Measurements from ENCODE around the gene TAF7.
A peak's percentile ranks its signal among the peaks of the same experiment; 100 is the strongest.
"Not testable (repeated sequence)": the region's sequence is repeated elsewhere in the genome, so short reads cannot be mapped to it uniquely, and the experiment has no call there.

Gene TAF7

DNA sequence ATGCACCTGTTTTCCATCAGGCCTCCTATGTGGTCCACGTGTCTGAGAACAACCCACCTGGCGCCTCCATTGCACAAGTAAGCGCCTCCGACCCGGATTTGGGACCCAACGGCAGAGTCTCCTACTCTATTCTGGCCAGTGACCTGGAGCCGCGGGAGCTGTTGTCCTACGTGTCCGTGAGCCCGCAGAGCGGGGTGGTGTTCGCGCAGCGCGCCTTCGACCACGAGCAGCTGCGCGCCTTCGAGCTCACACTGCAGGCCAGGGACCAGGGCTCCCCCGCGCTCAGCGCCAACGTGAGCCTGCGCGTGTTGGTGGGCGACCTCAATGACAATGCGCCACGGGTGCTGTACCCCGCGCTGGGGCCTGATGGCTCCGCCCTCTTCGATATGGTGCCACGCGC lies 31.0 kb upstream of the TAF7 start:
- H3K4me3 ChIP-seq (replicated peaks; ENCODE audit: low read depth, low read length): no peak overlapping the region
- no peaks in the 10 kb centered on the region for H3K27me3 ChIP-seq (replicated peaks; ENCODE audit: control insufficient read depth, insufficient read depth, low read length)
- no peaks in the 10 kb centered on the region for H3K36me3 ChIP-seq (ENCODE audit: control insufficient read depth, insufficient read depth, low read length)
- DNase-seq (ENCODE audit: extremely low read depth, insufficient read length): no peak
- TF ChIP-seq, protein P1, sequence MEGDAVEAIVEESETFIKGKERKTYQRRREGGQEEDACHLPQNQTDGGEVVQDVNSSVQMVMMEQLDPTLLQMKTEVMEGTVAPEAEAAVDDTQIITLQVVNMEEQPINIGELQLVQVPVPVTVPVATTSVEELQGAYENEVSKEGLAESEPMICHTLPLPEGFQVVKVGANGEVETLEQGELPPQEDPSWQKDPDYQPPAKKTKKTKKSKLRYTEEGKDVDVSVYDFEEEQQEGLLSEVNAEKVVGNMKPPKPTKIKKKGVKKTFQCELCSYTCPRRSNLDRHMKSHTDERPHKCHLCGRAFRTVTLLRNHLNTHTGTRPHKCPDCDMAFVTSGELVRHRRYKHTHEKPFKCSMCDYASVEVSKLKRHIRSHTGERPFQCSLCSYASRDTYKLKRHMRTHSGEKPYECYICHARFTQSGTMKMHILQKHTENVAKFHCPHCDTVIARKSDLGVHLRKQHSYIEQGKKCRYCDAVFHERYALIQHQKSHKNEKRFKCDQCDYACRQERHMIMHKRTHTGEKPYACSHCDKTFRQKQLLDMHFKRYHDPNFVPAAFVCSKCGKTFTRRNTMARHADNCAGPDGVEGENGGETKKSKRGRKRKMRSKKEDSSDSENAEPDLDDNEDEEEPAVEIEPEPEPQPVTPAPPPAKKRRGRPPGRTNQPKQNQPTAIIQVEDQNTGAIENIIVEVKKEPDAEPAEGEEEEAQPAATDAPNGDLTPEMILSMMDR (IDR thresholded peaks at IDR 0.05; ENCODE audit: insufficient read depth, low read length, poor library complexity, severe bottlenecking): no peak

DNA sequence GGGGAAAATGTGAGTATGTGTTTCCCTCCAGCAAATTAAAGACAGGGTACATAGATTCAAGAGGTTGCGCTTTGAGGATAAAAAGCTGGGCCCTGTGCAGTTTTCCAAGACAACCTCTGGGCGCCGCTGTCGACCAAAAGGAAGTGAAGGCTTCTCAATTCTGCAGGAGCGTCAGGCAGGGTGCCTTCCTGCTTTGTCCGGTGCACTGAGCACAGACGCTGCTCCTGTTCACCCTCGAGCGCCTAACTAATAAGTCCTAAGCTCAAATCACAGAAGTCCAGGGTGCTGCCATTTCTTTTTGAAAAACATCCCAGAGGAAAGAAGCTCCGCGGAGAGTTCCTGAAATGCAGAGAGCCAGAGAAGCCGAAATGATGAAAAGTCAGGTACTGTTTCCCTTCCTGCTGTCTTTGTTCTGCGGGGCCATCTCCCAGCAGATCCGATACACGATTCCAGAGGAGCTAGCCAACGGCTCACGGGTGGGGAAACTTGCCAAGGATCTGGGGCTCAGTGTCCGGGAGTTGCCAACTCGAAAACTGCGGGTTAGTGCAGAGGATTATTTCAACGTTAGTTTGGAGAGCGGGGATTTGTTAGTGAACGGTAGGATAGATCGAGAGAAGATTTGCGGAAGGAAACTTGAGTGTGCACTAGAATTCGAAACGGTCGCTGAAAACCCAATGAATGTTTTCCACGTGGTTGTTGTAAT lies 29.5 kb upstream of the TAF7 start, which contains the start of gene PCDHGB1:
TSS of gene PCDHGB1 (plus strand) at position 183 of the 703 bp plus-strand sequence. CDS start at position 345, 162 bp downstream.
- no peak for DNase-seq (ENCODE audit: extremely low read depth, insufficient read length)
- TF ChIP-seq, protein P1 (IDR thresholded peaks at IDR 0.05; ENCODE audit: insufficient read depth, low read length, poor library complexity, severe bottlenecking): peak; percentile 72
- Histone ChIP-seq H3K27me3 (replicated peaks; ENCODE audit: control insufficient read depth, insufficient read depth, low read length) (no peaks in the 10 kb centered on the region), H3K4me3 (replicated peaks; ENCODE audit: low read depth, low read length) (peak within 1 kb of the TSS; percentile 58), H3K36me3 (ENCODE audit: control insufficient read depth, insufficient read depth, low read length) (no peaks in the 10 kb centered on the region)

DNA sequence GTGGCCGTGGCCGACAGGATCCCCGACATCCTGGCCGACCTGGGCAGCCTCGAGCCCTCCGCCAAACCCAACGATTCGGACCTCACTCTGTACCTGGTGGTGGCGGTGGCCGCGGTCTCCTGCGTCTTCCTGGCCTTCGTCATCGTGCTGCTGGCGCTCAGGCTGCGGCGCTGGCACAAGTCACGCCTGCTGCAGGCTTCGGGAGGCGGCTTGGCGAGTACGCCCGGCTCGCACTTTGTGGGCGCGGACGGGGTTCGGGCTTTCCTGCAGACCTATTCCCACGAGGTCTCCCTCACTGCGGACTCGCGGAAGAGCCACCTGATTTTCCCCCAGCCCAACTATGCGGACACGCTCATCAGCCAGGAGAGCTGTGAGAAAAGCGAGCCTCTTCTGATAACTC lies 25.4 kb upstream of the TAF7 start:
- DNase-seq (ENCODE audit: extremely low read depth, insufficient read length): not testable (repeated sequence)

DNA sequence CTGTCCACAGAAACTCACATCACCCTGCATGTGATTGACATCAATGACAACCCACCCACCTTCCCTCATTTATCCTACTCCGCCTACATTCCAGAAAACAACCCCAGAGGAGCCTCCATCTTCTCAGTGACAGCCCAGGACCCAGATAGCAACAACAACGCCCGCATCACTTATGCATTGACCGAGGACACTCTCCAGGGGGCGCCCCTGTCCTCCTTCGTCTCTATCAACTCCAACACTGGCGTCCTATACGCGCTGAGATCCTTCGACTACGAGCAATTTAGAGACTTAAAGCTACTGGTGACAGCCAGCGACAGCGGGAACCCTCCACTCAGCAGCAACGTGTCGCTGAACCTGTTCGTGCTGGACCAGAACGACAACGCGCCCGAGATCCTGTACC lies 24.7 kb upstream of the TAF7 start:
- Histone ChIP-seq H3K36me3 (ENCODE audit: control insufficient read depth, insufficient read depth, low read length) (no peaks in the 10 kb centered on the region), H3K27me3 (replicated peaks; ENCODE audit: control insufficient read depth, insufficient read depth, low read length) (no peaks in the 10 kb centered on the region), H3K4me3 (replicated peaks; ENCODE audit: low read depth, low read length) (no peak overlapping the region)
- no peak for DNase-seq (ENCODE audit: extremely low read depth, insufficient read length)
- TF ChIP-seq, protein P1 (IDR thresholded peaks at IDR 0.05; ENCODE audit: insufficient read depth, low read length, poor library complexity, severe bottlenecking): no peak

More for the DNA sequence above, 25.4 kb upstream of the TAF7 start:
- H3K4me3 ChIP-seq (replicated peaks; ENCODE audit: low read depth, low read length); H3K27me3 ChIP-seq (replicated peaks; ENCODE audit: control insufficient read depth, insufficient read depth, low read length); H3K36me3 ChIP-seq (ENCODE audit: control insufficient read depth, insufficient read depth, low read length): not testable (repeated sequence)

DNA sequence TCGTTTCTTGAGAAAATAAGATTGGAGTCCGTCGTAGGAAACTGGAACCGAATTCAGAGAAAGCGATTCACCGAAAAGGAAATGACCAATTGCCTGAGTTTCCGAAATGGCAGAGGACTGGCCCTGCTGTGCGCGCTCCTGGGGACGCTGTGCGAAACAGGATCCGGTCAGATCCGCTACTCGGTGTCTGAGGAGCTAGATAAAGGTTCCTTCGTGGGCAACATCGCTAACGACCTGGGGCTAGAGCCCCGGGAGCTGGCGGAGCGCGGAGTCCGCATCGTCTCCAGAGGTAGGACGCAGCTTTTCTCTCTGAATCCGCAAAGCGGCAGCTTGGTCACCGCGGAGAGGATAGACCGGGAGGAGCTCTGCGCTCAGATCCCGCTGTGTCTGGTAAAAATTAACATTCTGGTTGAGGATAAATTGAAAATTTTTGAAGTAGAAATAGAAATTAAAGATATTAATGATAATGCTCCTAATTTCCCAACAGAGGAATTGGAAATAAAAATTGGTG lies 23.4 kb upstream of the TAF7 start:
- Histone ChIP-seq H3K4me3 (replicated peaks; ENCODE audit: low read depth, low read length) (no peak overlapping the region), H3K36me3 (ENCODE audit: control insufficient read depth, insufficient read depth, low read length) (no peaks in the 10 kb centered on the region), H3K27me3 (replicated peaks; ENCODE audit: control insufficient read depth, insufficient read depth, low read length) (no peaks in the 10 kb centered on the region)
- TF ChIP-seq, protein P1 (IDR thresholded peaks at IDR 0.05; ENCODE audit: insufficient read depth, low read length, poor library complexity, severe bottlenecking): no peak
- no peak for DNase-seq (ENCODE audit: extremely low read depth, insufficient read length)

DNA sequence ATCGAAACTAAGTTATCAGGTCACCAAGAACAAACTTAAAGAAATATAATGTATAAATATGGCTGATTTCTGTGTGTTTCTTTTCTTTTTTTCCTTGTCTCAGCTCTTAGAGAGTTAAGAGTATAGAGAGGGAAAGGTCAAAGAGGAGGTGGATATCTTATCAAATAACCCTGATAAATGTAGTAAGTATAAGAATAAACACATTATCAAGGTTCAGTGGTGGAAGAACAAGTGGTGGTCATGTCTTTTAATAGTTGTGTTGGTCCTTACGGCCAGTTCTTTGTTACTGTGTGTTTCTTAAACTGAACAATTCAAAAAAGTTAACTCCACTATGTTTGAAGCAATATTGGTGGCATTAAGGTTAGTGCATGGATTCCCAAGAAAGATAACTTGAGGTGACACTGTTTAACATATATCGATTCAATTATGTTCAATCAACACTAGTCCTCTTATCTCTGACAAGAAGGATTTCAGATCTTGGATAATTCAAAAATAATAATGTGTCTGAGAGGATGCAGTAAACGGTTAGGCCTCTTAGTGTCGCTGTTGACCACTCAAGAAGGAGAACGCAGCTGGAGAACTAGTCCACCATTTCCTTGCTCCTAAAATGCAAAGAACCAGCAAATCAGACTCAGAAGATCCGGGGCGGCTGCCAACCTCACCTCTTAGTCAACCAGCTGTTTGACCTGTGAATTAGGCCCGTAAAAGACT lies 22.8 kb upstream of the TAF7 start, which contains the start of gene PCDHGA3:
TSS of gene PCDHGA3 (plus strand) at position 588 of the 711 bp plus-strand sequence. CDS start 205 bp downstream, outside the sequence.
- no peak for DNase-seq (ENCODE audit: extremely low read depth, insufficient read length)
- Histone ChIP-seq H3K36me3 (ENCODE audit: control insufficient read depth, insufficient read depth, low read length) (no peaks in the 10 kb centered on the region), H3K27me3 (replicated peaks; ENCODE audit: control insufficient read depth, insufficient read depth, low read length) (no peaks in the 10 kb centered on the region), H3K4me3 (replicated peaks; ENCODE audit: low read depth, low read length) (no peak within 1 kb of the TSS)
- TF ChIP-seq, protein P1 (IDR thresholded peaks at IDR 0.05; ENCODE audit: insufficient read depth, low read length, poor library complexity, severe bottlenecking): peak; percentile 23

All from GM06990 (cell line).